BLaER1 treated with 17β-estradiol and CSF1 and Interleukin-3, amounts not matched to agents 10 nM and 100 nM (cell line): ENCODE data around the gene MYL3.
A peak's percentile ranks its signal among the peaks of the same experiment; 100 is the strongest.

Experiments
- H3K27ac ChIP-seq, 11 experiments: shearing (Covaris generic); formaldehyde crosslinking; 2 replicates each; pipeline ENCODE4 v1.8.1; 2022
- H3K27me3 ChIP-seq, 11 experiments: shearing (Covaris generic); formaldehyde crosslinking; 2 replicates each; pipeline ENCODE4 v1.8.1; 2022
- H3K36me3 ChIP-seq, 11 experiments: shearing (Covaris generic); formaldehyde crosslinking; 2 replicates each; pipeline ENCODE4 v1.8.1; 2022
- H3K4me1 ChIP-seq, 10 experiments: shearing (Covaris generic); formaldehyde crosslinking; 2 replicates each; pipeline ENCODE4 v1.8.1; 2022
- H3K4me2 ChIP-seq, 11 experiments: shearing (Covaris generic); formaldehyde crosslinking; 2 replicates each; pipeline ENCODE4 v1.8.1; 2022
- H3K4me3 ChIP-seq, 10 experiments: shearing (Covaris generic); formaldehyde crosslinking; 2 replicates each; pipeline ENCODE4 v1.8.1; 2022
- H3K9ac ChIP-seq, 11 experiments: shearing (Covaris generic); formaldehyde crosslinking; 2 replicates each; pipeline ENCODE4 v1.8.1; 2022
- H3K9me3 ChIP-seq, 11 experiments: shearing (Covaris generic); formaldehyde crosslinking; replicated peaks in 1 of 11; 2 replicates each; pipeline ENCODE4 v1.8.1; 2022
- H4K20me1 ChIP-seq, 11 experiments: shearing (Covaris generic); formaldehyde crosslinking; 2 replicates each; pipeline ENCODE4 v1.8.1; 2022
- Cebpa-rat ChIP-seq, 11 experiments: shearing (Covaris generic); IDR thresholded peaks; 2 replicates each; pipeline ENCODE4 v1.8.1; 2022

MYL3 gene

DNA sequence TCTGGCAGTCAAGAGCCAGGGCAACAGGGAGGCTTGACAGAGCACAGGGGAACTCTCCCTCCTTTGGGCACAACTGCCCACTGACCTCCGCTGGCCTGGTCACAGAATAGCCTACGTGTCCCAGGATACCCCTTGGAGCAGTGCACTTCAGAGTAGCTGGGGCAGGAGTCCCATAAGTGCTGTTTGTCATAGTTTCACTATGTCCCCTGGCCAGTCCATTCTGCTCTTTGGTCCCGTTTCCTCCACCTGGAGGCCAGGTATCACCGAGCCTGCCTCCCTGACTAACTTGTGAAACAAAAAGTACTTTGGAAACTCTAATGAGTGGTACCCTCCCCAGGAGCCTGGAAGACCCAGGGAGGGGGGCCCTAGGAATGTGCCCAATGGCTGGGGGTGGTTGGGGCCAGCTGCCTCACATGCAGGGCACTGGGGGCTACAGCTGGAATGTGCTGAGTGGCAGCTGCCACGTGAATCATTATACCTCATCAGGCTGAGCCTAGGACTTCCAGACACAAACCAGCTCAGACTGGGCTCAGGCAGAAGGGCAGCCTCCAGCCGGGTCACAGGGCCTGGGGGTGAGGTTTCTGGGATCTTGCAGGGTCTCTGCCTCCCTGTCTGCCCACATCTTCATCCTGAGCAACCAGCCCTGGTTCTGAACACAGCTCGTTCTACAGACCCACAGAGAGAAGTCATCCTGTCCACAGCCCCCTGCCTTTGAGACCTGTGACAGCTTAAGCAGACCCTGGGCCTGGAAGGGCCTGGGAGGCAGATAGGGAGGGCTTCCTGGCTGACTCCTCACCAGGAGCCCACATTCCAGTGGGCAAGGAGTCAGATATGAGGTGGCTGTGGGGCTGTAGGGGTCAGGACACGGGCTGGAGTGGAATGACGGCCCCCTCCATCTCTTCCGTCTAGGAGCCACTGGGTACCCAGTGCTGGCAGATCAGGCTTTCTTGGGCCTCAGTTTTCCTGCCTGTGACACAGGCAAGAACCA is 13.4 kb upstream of the MYL3 start:
- Histone ChIP-seq H3K9me3 (no peaks in the 10 kb centered on the region), H4K20me1 (peaks cover 0 to 36% (median 0%) of the 10 kb centered on the region in 11 experiments; a peak in 5 of 22 replicates), H3K4me1 (peaks cover 27 to 84% (median 67%) of the 10 kb centered on the region in 10 experiments), H3K27ac (0 out of 22 replicates have a peak overlapping the region, but pooled peaks of 1 of the 11 experiments have one; percentile 11), H3K27me3 (peaks cover 21 to 37% (median 28%) of the 10 kb centered on the region in 11 experiments), H3K4me2 (peak overlapping the region in 9 of 11 experiments; percentile 72 to 93 (median 84); a peak in 16 of 22 replicates), H3K4me3 (no peak overlapping the region), H3K36me3 (no peaks in the 10 kb centered on the region), H3K9ac (0 out of 22 replicates have a peak overlapping the region, but pooled peaks of 2 of the 11 experiments have one; percentile 1 to 16)
- no peak for TF ChIP-seq Cebpa-rat (IDR thresholded peaks at IDR 0.05)

DNA sequence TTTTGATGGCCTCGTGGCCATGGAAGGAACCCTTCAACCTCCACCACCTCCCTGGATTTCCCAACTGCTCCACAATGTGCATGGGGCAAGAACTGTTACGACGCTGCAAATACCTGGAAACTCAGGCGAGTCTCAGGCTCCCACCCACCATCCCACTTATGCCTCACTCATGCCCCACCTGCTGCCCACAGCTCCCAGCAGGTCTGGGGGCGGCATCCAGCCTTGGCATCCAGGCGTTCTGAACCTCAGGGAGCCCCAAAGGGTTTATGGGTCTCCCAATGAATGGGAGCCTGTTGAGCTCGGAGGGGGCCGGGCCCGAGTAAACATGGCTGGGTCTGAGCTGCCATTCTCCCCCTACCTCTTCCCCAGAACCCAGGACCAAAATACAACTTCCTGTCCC is 12.3 kb upstream of the MYL3 start:
- Histone ChIP-seq H4K20me1 (peaks cover 0 to 28% (median 0%) of the 10 kb centered on the region in 11 experiments; a peak in 4 of 22 replicates), H3K4me3 (no peak overlapping the region), H3K9ac (peak overlapping the region in 2 of 11 experiments; percentile 1 to 15; a peak in 1 of 22 replicates), H3K9me3 (no peaks in the 10 kb centered on the region), H3K36me3 (no peaks in the 10 kb centered on the region), H3K4me2 (peak overlapping the region in 9 of 11 experiments; percentile 72 to 93 (median 84); a peak in 18 of 22 replicates), H3K27ac (0 out of 22 replicates have a peak overlapping the region, but pooled peaks of 1 of the 11 experiments have one; percentile 11), H3K4me1 (peaks cover 27 to 84% (median 65%) of the 10 kb centered on the region in 10 experiments), H3K27me3 (peaks cover 11 to 26% (median 18%) of the 10 kb centered on the region in 11 experiments)
- no peak for TF ChIP-seq Cebpa-rat (IDR thresholded peaks at IDR 0.05)

DNA sequence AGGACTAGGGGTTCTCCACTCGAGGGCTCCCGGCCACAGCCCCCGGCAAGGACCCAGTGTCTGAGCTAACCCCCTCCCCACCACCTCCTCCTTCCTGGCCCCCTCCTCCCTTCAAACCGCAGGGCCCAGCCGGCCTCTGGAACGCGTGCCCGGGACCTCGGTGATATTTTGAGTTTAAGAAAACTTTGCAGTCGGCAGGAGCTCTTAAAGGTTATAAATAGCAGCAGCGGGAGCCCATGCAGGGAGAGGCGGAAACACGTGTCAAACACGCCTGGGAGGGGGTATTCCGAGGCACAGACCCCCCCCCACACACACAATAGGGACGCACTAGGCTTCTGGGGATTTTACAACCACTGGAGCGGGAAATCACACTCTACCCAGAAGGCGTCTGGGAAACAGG is 11.2 kb upstream of the MYL3 start:
- Histone ChIP-seq H3K9me3 (no peaks in the 10 kb centered on the region), H3K4me1 (peaks cover 27 to 80% (median 65%) of the 10 kb centered on the region in 10 experiments), H3K4me2 (peak overlapping the region; percentile 72 to 93 (median 84)), H3K4me3 (peak overlapping the region in 2 of 10 experiments; percentile 18 to 19; a peak in 3 of 20 replicates), H4K20me1 (peaks cover 0 to 17% (median 0%) of the 10 kb centered on the region in 11 experiments; a peak in 3 of 22 replicates), H3K27me3 (peaks cover 0 to 16% (median 6%) of the 10 kb centered on the region in 11 experiments; a peak in 14 of 22 replicates), H3K27ac (peak overlapping the region in 6 of 11 experiments; percentile 6 to 65 (median 52); a peak in 9 of 22 replicates), H3K9ac (peak overlapping the region in 4 of 11 experiments; percentile 38 to 51 (median 43); a peak in 10 of 22 replicates), H3K36me3 (no peaks in the 10 kb centered on the region)
- TF ChIP-seq Cebpa-rat (IDR thresholded peaks at IDR 0.05): no peak

DNA sequence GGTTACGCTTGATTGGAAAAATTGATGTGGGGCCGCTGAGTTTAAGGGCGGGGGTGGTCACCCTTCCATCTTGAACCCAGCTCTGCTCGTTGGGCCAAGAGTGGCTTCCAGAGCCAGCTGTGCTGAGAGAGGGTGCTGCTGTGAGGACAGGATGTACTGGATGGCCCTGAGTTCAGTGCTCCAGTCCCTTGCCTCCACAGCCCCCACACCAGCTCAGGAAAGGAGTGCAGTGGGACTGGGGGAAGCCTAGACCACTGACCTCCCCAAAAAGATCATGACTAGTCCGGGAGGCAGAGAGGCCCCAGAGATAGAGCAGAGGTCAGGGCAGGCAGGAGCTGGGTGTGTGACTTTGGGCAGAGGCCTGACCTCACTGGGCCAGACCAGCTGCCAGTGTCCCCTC is 10.3 kb upstream of the MYL3 start:
- peaks cover 27 to 83% (median 66%) of the 10 kb centered on the region in 10 experiments for H3K4me1 ChIP-seq
- H3K9me3 ChIP-seq: no peaks in the 10 kb centered on the region
- H3K27ac ChIP-seq: peak overlapping the region in 5 of 11 experiments; percentile 2 to 65 (median 63); a peak in 8 of 22 replicates
- peak overlapping the region; percentile 72 to 93 (median 84) for H3K4me2 ChIP-seq
- no peaks in the 10 kb centered on the region for H3K36me3 ChIP-seq
- H3K27me3 ChIP-seq: peaks cover 0 to 8% (median 0%) of the 10 kb centered on the region in 11 experiments; a peak in 2 of 22 replicates
- no peak for TF ChIP-seq Cebpa-rat (IDR thresholded peaks at IDR 0.05)
- H3K4me3 ChIP-seq: peak overlapping the region in 2 of 10 experiments; percentile 19 to 21; a peak in 2 of 20 replicates
- H3K9ac ChIP-seq: peak overlapping the region in 5 of 11 experiments; percentile 1 to 44 (median 38); a peak in 7 of 22 replicates
- H4K20me1 ChIP-seq: peaks cover 0 to 13% (median 0%) of the 10 kb centered on the region in 11 experiments; a peak in 3 of 22 replicates

DNA sequence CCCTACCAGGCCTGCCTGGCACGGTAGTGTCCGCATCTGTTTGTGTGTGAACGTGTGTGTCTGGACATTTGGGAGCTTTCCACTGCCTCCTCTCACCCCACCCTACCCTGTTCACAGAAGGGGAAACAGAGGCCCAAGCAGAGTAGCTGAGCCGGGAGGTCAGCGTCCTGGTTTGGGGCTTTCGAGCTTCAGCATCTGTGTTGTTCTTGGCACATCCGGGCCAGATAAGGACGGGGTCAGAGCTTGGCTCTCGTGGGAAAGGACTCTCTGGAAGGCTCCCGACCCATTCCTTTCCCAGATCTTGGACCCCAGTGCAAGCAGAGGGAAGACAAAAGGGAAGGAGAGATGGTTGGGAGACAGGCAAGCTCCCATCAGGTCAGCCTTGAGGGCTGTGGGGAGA is 8.0 kb upstream of the MYL3 start:
- TF ChIP-seq Cebpa-rat (IDR thresholded peaks at IDR 0.05): no peak
- peaks cover 27 to 77% (median 64%) of the 10 kb centered on the region in 10 experiments for H3K4me1 ChIP-seq
- no peak overlapping the region for H3K27ac ChIP-seq
- H3K4me3 ChIP-seq: no peak overlapping the region
- peaks cover 0 to 13% (median 0%) of the 10 kb centered on the region in 11 experiments; a peak in 3 of 22 replicates for H4K20me1 ChIP-seq
- 0 out of 22 replicates have a peak overlapping the region, but pooled peaks of 1 of the 11 experiments have one; percentile 5 for H3K4me2 ChIP-seq
- no peak overlapping the region for H3K9ac ChIP-seq
- no peaks in the 10 kb centered on the region for H3K36me3 ChIP-seq
- 0 out of 22 replicates have a peak, but pooled peaks cover 0 to 5% (median 0%) of the 10 kb centered on the region in 11 experiments for H3K27me3 ChIP-seq
- no peaks in the 10 kb centered on the region for H3K9me3 ChIP-seq

DNA sequence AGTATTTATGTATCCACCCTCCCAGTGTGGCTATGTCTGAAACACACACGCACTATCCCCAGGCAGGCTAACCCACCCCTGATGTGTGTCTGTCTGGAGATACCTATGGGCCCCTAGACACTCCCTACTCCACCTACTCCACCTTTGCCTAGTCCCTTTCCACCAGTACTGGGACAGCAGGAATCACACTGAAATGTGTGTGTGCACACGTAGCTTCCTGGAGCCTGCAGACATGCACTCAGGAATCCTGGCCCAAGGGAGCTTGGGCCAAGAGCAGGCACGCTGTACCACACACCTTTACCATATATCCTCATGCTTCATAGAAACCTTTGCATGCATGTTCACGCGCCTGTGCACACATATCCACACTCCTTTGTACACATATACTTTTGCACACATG is 7.4 kb upstream of the MYL3 start:
- peaks cover 0 to 9% (median 0%) of the 10 kb centered on the region in 11 experiments; a peak in 3 of 22 replicates for H4K20me1 ChIP-seq
- H3K9ac ChIP-seq: no peak overlapping the region
- H3K4me2 ChIP-seq: no peak overlapping the region
- no peaks in the 10 kb centered on the region for H3K9me3 ChIP-seq
- peaks cover 27 to 71% (median 58%) of the 10 kb centered on the region in 10 experiments for H3K4me1 ChIP-seq
- no peak overlapping the region for H3K4me3 ChIP-seq
- H3K27ac ChIP-seq: no peak overlapping the region
- H3K36me3 ChIP-seq: no peaks in the 10 kb centered on the region
- no peak for TF ChIP-seq Cebpa-rat (IDR thresholded peaks at IDR 0.05)
- H3K27me3 ChIP-seq: 0 out of 22 replicates have a peak, but pooled peaks cover 0 to 5% (median 0%) of the 10 kb centered on the region in 11 experiments

DNA sequence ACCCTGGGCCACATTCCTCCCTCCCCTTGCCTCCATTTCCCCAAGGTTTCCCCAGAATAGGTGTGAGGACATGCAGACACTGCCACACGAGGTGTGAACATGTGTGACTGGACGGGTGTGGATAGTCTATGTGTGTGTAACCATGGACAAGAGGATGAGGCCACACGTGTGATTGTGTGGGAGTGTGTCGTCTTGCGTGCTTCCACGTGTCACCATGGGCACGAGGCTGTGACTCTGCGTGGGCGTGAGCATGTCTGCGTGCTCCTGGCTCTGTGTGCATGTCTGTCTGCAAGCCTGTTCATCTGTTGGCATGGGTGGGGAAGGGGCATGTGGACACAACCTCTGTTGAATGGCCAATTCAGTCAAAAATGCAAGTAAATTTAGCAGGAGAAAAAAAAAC is 6.2 kb upstream of the MYL3 start:
- Histone ChIP-seq H3K9ac (peak overlapping the region in 1 of 11 experiments; percentile 16; a peak in 1 of 22 replicates), H3K36me3 (no peaks in the 10 kb centered on the region), H3K4me1 (peaks cover 19 to 69% (median 54%) of the 10 kb centered on the region in 10 experiments), H3K4me2 (peak overlapping the region in 3 of 11 experiments; percentile 61 to 70 (median 69); a peak in 2 of 22 replicates), H3K4me3 (no peak overlapping the region), H3K27ac (no peak overlapping the region), H4K20me1 (peaks cover 0 to 9% (median 0%) of the 10 kb centered on the region in 11 experiments; a peak in 3 of 22 replicates), H3K27me3 (0 out of 22 replicates have a peak, but pooled peaks cover 0 to 5% (median 0%) of the 10 kb centered on the region in 11 experiments), H3K9me3 (no peaks in the 10 kb centered on the region)
- no peak for TF ChIP-seq Cebpa-rat (IDR thresholded peaks at IDR 0.05)

DNA sequence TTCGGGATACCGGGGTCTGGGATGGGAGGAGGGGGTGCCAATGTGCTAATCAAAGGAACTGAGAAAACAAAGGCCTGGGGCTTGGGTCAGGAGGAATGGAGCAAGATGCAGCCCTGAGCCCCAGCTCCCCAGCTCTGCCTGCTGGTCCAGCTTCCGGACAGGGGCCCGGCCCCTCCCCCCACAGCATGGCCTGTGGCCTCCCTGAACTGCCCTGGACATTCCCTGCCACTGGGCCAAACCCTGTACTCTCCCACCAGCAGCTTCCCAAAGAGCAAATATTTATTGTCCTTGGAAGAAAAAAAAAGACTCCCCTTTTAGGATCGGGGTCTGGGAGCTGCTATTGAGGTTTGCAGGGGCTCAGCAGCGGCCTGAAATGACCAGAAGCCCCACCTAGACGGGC is 5.7 kb upstream of the MYL3 start:
- no peak for TF ChIP-seq Cebpa-rat (IDR thresholded peaks at IDR 0.05)
- no peak overlapping the region for H3K27ac ChIP-seq
- H3K27me3 ChIP-seq: 0 out of 22 replicates have a peak, but pooled peaks cover 0 to 4% (median 0%) of the 10 kb centered on the region in 11 experiments

More for the DNA sequence above, 5.7 kb upstream of the MYL3 start:
- no peaks in the 10 kb centered on the region for H3K9me3 ChIP-seq
- H3K4me1 ChIP-seq: peaks cover 15 to 69% (median 49%) of the 10 kb centered on the region in 10 experiments
- H3K4me3 ChIP-seq: no peak overlapping the region
- H3K9ac ChIP-seq: peak overlapping the region in 4 of 11 experiments; percentile 9 to 32 (median 20); a peak in 1 of 22 replicates
- H3K36me3 ChIP-seq: no peaks in the 10 kb centered on the region
- H4K20me1 ChIP-seq: peaks cover 0 to 7% (median 0%) of the 10 kb centered on the region in 11 experiments; a peak in 3 of 22 replicates
- H3K4me2 ChIP-seq: peak overlapping the region in 7 of 11 experiments; percentile 34 to 70 (median 61); a peak in 14 of 22 replicates
